GM18499 (cell line): ENCODE data around the gene STXBP1.
"Not testable (repeated sequence)": the region's sequence is repeated elsewhere in the genome, so short reads cannot be mapped to it uniquely, and the experiment has no call there.

ENCODE experiments used
- ATAC-seq: cut with Tn5 transposase; IDR thresholded peaks from one replicate; pipeline ENCODE4 v1.9.1; 2021; ENCODE audit warnings: moderate number of reproducible peaks; ENCODE audit not compliant: insufficient read depth, unreplicated experiment

The STXBP1 gene

GRCh38 chr9:127575875-127576778 is 36.0 kb upstream of the STXBP1 start:
- ATAC-seq = no peak

- not testable (repeated sequence) for ATAC-seq
Observed at GRCh38 chr9:127577194-127577593, 34.9 kb upstream of the STXBP1 start.

DNA sequence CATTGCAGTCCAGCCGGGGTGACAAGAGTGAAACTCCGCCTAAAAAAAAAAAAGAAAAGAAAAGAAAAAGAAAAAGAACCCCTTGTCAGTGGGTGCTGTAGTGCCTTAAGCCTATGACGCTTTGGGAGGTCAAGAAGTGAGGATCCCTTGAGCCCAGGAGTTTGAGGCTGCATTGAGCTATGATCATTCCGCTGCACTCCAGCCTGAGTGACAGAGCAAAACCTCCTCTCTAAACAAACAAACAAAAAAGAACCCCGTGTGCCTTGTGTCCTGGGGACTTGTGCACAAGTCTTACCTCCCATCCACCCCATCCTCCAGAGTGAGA is 33.5 kb upstream of the STXBP1 start:
- no peak for ATAC-seq

- no peak for ATAC-seq
Observed at GRCh38 chr9:127578952-127579853, 32.9 kb upstream of the STXBP1 start.

DNA sequence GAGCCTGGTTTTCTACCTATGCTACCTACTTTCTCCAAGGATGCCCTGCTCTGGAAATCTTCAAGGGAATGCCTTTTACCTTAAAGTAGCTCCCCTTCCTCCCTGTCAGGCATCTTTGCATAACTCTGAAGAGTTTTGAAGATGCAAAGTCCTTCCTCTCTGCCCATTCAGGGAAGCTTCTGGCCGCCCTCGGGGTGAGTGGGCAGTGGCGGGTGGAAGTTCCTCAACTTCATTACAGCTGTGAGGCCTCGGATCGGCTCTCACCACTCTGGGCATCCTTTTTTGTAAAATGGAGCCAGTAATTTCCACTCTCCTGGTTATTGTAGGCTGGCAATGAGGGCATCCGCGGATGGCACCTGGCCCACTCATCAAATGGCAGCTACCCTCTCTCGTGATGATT is 31.7 kb upstream of the STXBP1 start:
- no peak for ATAC-seq

DNA sequence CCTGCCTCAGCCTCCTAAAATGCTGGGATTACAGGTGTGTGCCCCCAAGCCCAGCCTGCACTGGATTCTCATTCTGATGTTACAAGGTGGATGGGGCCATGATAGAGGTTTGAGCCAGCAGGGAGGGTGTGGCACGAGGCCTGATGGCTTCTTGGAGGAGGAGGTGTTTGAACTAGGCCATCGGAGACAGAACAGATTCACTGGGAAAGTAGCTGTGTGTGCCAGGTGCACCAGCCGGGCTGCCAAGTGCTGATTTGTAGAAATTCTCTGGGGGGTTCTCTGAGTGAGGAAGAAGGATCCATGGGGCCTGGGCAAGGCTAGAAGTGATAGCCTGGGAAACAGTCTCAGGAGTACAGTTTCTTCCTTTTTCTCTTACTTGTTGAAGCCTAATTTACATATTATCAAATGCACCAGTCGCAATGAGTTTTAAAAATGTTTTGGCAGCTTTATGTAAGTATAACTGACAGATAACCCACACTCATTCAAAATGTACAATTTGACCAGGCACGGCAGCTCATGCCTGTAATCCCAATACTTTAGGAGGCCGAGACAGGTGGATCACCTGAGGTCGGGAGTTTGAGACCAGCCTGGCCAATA is 31.1 kb upstream of the STXBP1 start:
- no peak for ATAC-seq

DNA sequence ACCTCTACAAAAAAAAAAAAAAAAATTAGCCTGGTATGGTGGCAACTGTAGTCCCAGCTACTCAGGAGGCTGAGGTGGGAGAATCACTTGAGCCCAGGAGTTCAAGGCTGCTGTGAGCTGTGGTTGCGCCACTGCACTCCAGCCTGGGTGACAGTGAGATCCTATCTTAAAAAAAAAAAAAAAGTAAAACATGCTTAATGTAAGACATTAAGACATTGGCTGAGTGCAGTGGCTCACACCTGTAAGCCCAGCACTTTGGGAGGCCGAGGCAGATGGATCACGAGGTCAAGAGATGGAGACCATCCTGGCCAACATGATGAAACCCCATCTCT is 27.6 kb upstream of the STXBP1 start:
- ATAC-seq = not testable (repeated sequence)

DNA sequence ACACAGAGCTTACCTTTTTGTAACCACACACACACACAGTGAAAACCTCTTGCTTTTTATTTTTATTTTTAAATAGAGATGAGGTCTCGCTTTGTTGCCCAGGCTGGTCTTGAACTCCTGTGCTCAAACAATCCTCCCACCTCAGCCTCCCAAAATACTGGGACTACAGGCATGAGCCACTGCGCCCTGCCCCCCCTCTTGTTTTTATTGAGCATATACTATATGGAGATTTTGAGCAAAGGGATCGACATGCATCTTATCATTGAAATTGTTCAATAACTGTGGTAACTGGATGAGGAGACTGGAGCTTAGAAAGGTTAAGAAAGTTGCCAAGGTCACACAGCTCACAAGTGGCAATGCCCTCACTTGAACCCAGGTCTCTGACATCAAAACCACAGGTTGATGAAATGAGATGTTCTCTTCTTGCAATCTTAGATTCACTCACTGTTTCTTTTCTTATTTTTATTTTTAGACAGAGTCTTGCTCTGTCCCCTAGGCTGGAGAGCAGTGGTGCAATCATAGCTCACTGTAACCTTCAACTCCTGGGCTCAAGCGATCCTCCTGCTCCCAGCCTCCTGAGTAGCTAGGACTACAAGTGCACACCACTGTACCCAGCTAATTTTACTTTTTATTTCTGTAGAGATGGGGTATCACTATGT is 26.8 kb upstream of the STXBP1 start:
- ATAC-seq = no peak

- ATAC-seq = no peak
Observed at GRCh38 chr9:127586096-127586495, 26.0 kb upstream of the STXBP1 start.

DNA sequence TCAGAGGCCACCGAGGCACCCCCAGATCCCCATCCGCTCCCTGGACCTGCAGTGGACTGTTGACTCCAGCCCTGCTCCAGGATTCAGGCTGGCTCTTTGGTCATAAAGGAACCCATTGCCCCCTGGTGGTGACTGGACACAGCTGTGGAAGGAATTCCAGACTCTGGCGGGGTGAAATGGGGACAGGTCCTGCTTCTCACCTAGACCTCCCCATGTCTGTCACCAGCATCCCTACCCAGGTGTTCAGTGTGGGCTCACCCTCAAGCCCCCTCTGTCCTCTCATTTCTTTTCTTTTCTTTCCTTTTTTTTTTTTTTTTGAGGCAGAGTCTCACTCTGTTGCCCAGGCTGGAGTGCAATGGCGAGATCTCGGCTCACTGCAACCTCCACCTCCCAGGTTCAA is 25.5 kb upstream of the STXBP1 start:
- no peak for ATAC-seq

GRCh38 chr9:127587966-127588365 is 24.1 kb upstream of the STXBP1 start:
- ATAC-seq = no peak

DNA sequence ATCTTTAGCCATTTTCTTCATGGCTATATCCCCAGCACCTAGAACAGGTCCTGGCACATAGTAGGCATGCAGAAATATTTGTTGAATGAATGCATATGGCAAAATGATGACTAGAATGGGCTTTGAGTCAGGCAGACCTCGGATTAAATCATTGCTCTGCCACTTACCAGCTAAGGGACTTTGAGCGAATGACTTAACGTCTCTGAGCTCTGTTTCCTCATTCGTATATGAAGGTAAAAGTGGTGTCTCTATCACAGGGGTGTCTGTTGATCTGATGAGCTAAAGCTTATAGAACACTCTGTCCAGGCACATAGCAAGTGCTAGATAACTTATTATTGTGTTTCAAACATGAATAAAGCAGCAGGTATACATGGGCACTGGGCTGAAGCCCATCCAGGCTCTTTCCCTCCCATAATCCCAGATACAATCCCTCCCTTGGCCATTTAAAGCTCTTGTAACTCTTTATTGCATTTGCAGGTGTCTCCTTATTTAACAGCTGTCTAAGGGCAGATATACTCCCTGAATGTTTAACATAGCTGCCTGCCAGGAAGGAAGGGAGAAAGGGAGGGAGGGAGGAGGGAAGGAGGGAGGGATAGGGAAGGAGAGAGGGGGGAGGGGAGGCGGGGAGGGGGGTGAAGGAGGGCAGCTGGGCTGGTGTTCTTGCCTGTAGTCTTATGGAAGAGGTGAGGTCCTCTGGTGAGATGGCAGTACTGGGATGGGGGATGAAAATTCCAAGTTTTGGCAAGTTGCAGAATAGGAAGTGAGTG is 23.2 kb upstream of the STXBP1 start:
- ATAC-seq = no peak

DNA sequence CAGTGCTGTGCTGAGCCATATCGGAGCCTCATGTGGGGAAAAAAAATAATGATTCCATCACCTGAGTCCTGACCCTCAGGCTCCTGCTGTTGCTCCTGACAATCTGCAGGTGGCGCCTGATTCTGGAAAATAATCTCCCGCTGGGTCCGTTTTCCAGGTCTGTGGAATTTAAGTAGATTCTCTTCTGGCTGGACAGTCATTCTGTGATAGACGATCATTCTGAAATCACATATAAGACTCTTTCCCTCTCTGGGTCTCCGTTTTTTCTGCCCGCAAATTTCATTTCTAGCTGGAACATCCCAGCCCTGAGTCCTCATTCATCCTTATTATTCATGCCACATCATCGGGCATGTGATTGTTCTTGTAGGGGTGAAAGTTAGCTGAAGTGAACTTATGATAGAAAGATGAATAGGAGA is 22.1 kb upstream of the STXBP1 start:
- ATAC-seq = no peak

DNA sequence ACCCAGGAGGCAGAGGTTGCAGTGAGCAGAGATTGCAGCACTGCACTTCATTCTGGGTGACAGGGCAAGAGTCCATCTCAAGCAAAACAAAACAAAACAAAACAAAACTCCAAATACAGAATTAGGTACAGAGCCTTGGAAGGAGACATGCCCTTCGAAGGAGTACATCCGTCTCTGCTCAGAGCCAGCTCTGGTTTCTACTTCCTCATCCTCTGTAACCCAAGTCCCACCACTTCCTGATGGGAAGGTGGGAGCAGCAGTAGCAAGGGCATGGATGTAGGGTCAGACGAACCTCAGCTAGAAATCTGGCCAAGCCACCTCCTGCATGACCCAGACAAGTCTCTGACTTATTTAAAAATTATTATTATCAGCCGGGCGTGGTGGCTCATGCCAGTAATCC is 16.5 kb upstream of the STXBP1 start:
- ATAC-seq = no peak

- no peak for ATAC-seq
Observed at GRCh38 chr9:127598839-127599549, 13.1 kb upstream of the STXBP1 start.

GRCh38 chr9:127599550-127599891 is 12.6 kb upstream of the STXBP1 start:
- no peak for ATAC-seq

DNA sequence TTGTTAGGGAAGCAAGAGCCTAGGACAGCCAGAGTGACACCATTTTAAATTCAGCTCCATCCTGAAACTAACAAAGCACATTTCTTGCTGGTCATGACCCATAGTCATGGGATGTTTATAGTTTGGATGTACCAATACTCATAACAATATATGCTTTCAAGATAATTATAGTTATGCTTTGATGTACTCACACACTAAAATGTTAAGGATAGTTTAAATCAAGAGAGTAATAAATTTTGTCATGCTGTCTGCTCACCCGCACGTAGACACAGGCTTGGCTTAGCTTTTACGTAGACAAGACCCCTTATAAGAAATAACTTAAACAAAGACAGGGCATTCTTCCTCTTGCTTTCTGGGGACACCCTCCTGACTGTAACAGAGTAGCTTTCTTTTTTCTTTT is 8.9 kb upstream of the STXBP1 start:
- no peak for ATAC-seq

DNA sequence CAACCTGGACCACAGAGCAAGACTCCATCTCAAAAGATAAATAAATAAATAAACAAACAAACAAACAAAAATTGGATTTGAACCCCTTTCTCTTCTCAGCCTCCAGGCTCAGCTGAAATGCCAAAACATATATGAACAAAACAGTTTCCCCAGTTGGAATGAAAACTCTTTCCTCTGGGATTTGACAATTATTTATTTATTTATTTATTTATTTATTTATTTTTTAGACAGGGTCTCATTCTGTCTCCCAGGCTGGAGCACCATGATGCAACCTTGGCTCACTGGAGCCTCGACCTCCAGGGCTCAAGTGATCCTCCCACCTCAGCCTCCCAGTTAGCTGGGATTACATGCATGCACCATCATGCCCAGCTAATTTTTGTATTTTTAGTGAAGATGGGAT is 6.0 kb upstream of the STXBP1 start:
- ATAC-seq = no peak
